ENCODE measurements around the gene DYNC2H1. TPM values are rescaled to one million over a fixed set of nuclear protein-coding genes. Genes with fewer than 3 reads are reported as not detected.

Gene DYNC2H1
- total RNA-seq, 1 experiment from 2014 or later: 12.4 TPM

GRCh38 chr11:103448966-103449365 lies 339.7 kb downstream of the DYNC2H1 start:
- BruUV-seq (replicated peaks): no TSS peak
- TF ChIP-seq SIN3A (IDR thresholded peaks at IDR 0.05; ENCODE audit: borderline replicate concordance, insufficient read depth, low read depth, low read length): no peak
- no peak for TF ChIP-seq TCF7L2 (IDR thresholded peaks at IDR 0.05; ENCODE audit: low read depth, low read length)
- TF ChIP-seq REST (IDR thresholded peaks at IDR 0.05; ENCODE audit: insufficient read depth in 1 of 2, low read depth in 2 of 2, low read length in 1 of 2): no peak
- no peak for TF ChIP-seq CTCF (IDR thresholded peaks at IDR 0.05)
- no peak for TF ChIP-seq POLR2AphosphoS5 (IDR thresholded peaks at IDR 0.05; ENCODE audit: low read depth, low read length)
- Histone ChIP-seq H3K4me1 (ENCODE audit: control insufficient read depth, insufficient read depth, low read length) (no peaks in the 10 kb centered on the region), H3K27ac (ENCODE audit: low read length) (no peak overlapping the region), H3K27me3 (ENCODE audit: control insufficient read depth, insufficient read depth, low read length) (no peaks in the 10 kb centered on the region), H3K4me3 (ENCODE audit: low read depth in 2 of 2, low read length in 2 of 2) (no peak overlapping the region), H3K9me3 (ENCODE audit: control insufficient read depth, insufficient read depth, low read depth, low read length) (no peaks in the 10 kb centered on the region), H3K36me3 (ENCODE audit: control insufficient read depth, insufficient read depth, low read length) (no peaks in the 10 kb centered on the region)
- intact Hi-C loops (cut with micrococcal nuclease; ENCODE audit: unreplicated experiment): no loop called here
- DNase-seq (ENCODE audit: low read depth, low spot score) (no peak), ATAC-seq (no peak)
- ChIA-PET CTCF (no interaction called here), POLR2A (no interaction called here)
- in situ Hi-C loops (cut with HindIII; ENCODE audit: low pct_unique_long_range_greater_than_20kb, low sequenced_read_pairs): no loop called here

- intact Hi-C loops (cut with micrococcal nuclease; ENCODE audit: unreplicated experiment): no loop called here
- no peaks in the 10 kb centered on the region for H3K36me3 ChIP-seq (ENCODE audit: control insufficient read depth, insufficient read depth, low read length)
- no TSS peak for BruUV-seq (replicated peaks)
- ChIA-PET POLR2A (no interaction called here), CTCF (no interaction called here)
- no peaks in the 10 kb centered on the region for H3K4me1 ChIP-seq (ENCODE audit: control insufficient read depth, insufficient read depth, low read length)
- in situ Hi-C loops (cut with HindIII; ENCODE audit: low pct_unique_long_range_greater_than_20kb, low sequenced_read_pairs): no loop called here
- H3K27ac ChIP-seq (ENCODE audit: low read length): no peak overlapping the region
- H3K9me3 ChIP-seq (ENCODE audit: control insufficient read depth, insufficient read depth, low read depth, low read length): no peaks in the 10 kb centered on the region
- no peak for DNase-seq (ENCODE audit: low read depth, low spot score)
- H3K4me3 ChIP-seq (ENCODE audit: low read depth in 2 of 2, low read length in 2 of 2): no peak overlapping the region
- ATAC-seq: no peak
- no peaks in the 10 kb centered on the region for H3K27me3 ChIP-seq (ENCODE audit: control insufficient read depth, insufficient read depth, low read length)
- TF ChIP-seq TCF7L2 (IDR thresholded peaks at IDR 0.05; ENCODE audit: low read depth, low read length) (no peak), REST (IDR thresholded peaks at IDR 0.05; ENCODE audit: insufficient read depth in 1 of 2, low read depth in 2 of 2, low read length in 1 of 2) (no peak), SIN3A (IDR thresholded peaks at IDR 0.05; ENCODE audit: borderline replicate concordance, insufficient read depth, low read depth, low read length) (no peak), CTCF (IDR thresholded peaks at IDR 0.05) (no peak), POLR2AphosphoS5 (IDR thresholded peaks at IDR 0.05; ENCODE audit: low read depth, low read length) (no peak)
Observed at GRCh38 chr11:103450241-103450640, 341.0 kb downstream of the DYNC2H1 start.

Data from Panc1 (cell line).